HepG2 (cell line): ENCODE measurements around the gene STAMBPL1.

Source experiments
- ATF6 ChIP-seq: sonication (generic); formaldehyde crosslinking; conservative IDR thresholded peaks from 2 replicates; pipeline ENCODE4 v1.4.0; 2020; ENCODE audit warnings: missing genetic modification reagents
- CAMTA2 ChIP-seq: sonication (generic); formaldehyde crosslinking; IDR thresholded peaks from 2 replicates; pipeline ENCODE4 v1.4.0; 2020; ENCODE audit warnings: mild to moderate bottlenecking, missing genetic modification reagents, borderline replicate concordance
- EP300 ChIP-seq, 3 experiments: sonication (generic) in 1 of 3; formaldehyde crosslinking in 1 of 3; IDR thresholded peaks; 2 replicates each; pipeline versions ENCODE4 v1.5.1 to v1.6.1; 2011 to 2020; ENCODE audit warnings: low read depth in 2 of 3, low read length in 2 of 3, borderline replicate concordance in 1 of 3, improper control_type of control experiment in 1 of 3, mild to moderate bottlenecking in 1 of 3, missing genetic modification reagents in 1 of 3, moderate library complexity in 1 of 3
- NPAS2 ChIP-seq: sonication (generic); formaldehyde crosslinking; IDR thresholded peaks from 2 replicates; pipeline ENCODE4 v1.8.0; 2022; ENCODE audit warnings: mild to moderate bottlenecking, missing genetic modification reagents, borderline replicate concordance

- TF ChIP-seq CAMTA2 (CRISPR knock-in tag) (no peak), EP300 (IDR thresholded peaks at IDR 0.05; ENCODE audit: low read depth in 2 of 2, low read length in 2 of 2) (no peak), EP300 (CRISPR knock-in tag; IDR thresholded peaks at IDR 0.05; ENCODE audit: borderline replicate concordance) (no peak), NPAS2 (no peak), ATF6 (CRISPR knock-in tag) (no peak)
Observed at GRCh38 chr10:88888810-88889445, 8.9 kb downstream of the STAMBPL1 start.
